ENCODE measurements around the gene YIF1B. TPM values are rescaled to one million over a fixed set of nuclear protein-coding genes. Genes with fewer than 3 reads are reported as not detected.

Gene YIF1B
- total RNA-seq, 4 donors from 2014 or later = 26.2 to 52.8 (median 31.4) TPM

- no peak for TF ChIP-seq CTCF (IDR thresholded peaks at IDR 0.05)
- no peak for ATAC-seq (ENCODE audit: low FRiP score)
- DNase-seq (ENCODE audit: low spot score) = no peak
Measured at GRCh38 chr19:38309615-38310278, 6.0 kb downstream of the YIF1B start.

GRCh38 chr19:38308926-38309614 is 6.7 kb downstream of the YIF1B start:
- TF ChIP-seq CTCF (IDR thresholded peaks at IDR 0.05) = no peak
- no peak for DNase-seq (ENCODE audit: low spot score)
- no peak for ATAC-seq (ENCODE audit: low FRiP score)

GRCh38 chr19:38308006-38308766 is 7.6 kb downstream of the YIF1B start:
- no peak for DNase-seq (ENCODE audit: low spot score)
- no peak for TF ChIP-seq CTCF (IDR thresholded peaks at IDR 0.05)
- ATAC-seq (ENCODE audit: low FRiP score) = no peak

GRCh38 chr19:38307597-38307996 is 8.2 kb downstream of the YIF1B start:
- no peak for TF ChIP-seq CTCF (IDR thresholded peaks at IDR 0.05)
- ATAC-seq (ENCODE audit: low FRiP score) = no peak
- DNase-seq (ENCODE audit: low spot score) = no peak

- ATAC-seq (ENCODE audit: low FRiP score) (no peak), DNase-seq (ENCODE audit: low spot score) (no peak)
- no peak for TF ChIP-seq CTCF (IDR thresholded peaks at IDR 0.05)
Measured at GRCh38 chr19:38307076-38307475, 8.7 kb downstream of the YIF1B start.

GRCh38 chr19:38306236-38306635 is 9.5 kb downstream of the YIF1B start:
- no peak for TF ChIP-seq CTCF (IDR thresholded peaks at IDR 0.05)
- no peak for ATAC-seq (ENCODE audit: low FRiP score)
- DNase-seq (ENCODE audit: low spot score) = no peak
